Measurements from ENCODE around the gene ARMC7. TPM values are rescaled to one million over a fixed set of nuclear protein-coding genes. Genes with fewer than 3 reads are reported as not detected.

ARMC7 gene
- total RNA-seq, 4 donors from 2014 or later, result 7.5 to 15.5 (median 10.5) TPM

DNA sequence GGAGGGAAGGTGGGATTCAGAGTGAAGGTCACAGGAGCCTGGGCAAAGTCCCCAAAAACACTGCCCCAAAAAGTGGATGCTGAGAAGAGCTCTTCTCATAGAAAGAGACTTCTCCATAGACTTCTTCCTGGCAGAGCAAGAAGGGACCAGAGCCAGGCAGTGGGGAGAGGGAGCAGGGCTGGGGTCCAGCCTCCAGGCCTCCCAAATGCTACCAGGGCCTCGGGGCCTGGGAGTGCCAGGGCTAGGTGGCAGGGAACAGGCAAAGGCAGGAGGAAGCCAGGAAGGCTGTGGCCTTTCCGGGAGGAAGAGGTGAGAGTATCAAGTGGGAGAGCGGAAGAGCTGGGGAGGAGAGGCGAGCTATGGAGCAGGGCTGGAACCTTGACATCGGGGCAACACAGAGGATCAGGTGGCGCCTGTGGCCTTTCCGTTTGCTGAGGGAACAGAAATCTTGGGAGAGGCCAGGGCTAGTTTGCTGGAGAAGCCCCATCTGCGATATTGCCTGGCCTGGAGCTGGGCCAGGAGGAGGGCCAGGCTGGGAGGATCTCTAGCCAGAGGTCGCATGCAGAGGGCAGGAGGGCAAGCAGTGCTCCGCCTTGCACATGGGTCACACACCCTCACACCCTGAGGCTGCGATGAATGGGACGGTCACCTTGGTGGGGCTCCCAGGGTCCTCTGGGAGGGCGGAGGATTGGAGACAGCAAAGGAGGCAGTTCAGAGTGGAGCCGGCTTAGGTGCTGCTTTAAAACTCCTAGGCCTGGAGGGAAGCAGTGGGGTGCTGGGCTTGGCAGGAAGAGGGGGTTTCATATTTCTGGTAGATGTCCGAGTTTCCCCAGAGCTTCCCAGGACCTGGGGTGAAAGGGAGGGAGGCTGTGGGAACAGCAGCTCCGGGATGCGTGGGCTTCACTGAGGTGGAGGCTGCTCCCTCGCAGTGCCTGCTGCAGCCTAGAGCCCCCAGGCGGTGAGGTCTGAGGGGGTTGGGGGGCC lies 18.6 kb upstream of the ARMC7 start:
- Histone ChIP-seq H3K27ac (peak overlapping the region; percentile 19), H3K27me3 (no peaks in the 10 kb centered on the region), H3K9me3 (no peaks in the 10 kb centered on the region), H3K36me3 (no peaks in the 10 kb centered on the region), H3K4me1 (peaks cover 92% of the 10 kb centered on the region), H3K4me3 (no peak overlapping the region)
- WGBS, result 44% methylated on average over 19 of the region's 19 CpGs
- DNase-seq (ENCODE audit: low spot score in 2 of 2), result no peak
- TF ChIP-seq, protein P1, sequence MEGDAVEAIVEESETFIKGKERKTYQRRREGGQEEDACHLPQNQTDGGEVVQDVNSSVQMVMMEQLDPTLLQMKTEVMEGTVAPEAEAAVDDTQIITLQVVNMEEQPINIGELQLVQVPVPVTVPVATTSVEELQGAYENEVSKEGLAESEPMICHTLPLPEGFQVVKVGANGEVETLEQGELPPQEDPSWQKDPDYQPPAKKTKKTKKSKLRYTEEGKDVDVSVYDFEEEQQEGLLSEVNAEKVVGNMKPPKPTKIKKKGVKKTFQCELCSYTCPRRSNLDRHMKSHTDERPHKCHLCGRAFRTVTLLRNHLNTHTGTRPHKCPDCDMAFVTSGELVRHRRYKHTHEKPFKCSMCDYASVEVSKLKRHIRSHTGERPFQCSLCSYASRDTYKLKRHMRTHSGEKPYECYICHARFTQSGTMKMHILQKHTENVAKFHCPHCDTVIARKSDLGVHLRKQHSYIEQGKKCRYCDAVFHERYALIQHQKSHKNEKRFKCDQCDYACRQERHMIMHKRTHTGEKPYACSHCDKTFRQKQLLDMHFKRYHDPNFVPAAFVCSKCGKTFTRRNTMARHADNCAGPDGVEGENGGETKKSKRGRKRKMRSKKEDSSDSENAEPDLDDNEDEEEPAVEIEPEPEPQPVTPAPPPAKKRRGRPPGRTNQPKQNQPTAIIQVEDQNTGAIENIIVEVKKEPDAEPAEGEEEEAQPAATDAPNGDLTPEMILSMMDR (IDR thresholded peaks at IDR 0.05), result no peak
- TF ChIP-seq POLR2A (IDR thresholded peaks at IDR 0.05) (no peak), EP300 (IDR thresholded peaks at IDR 0.05) (no peak), POLR2AphosphoS5 (IDR thresholded peaks at IDR 0.05) (no peak)

DNA sequence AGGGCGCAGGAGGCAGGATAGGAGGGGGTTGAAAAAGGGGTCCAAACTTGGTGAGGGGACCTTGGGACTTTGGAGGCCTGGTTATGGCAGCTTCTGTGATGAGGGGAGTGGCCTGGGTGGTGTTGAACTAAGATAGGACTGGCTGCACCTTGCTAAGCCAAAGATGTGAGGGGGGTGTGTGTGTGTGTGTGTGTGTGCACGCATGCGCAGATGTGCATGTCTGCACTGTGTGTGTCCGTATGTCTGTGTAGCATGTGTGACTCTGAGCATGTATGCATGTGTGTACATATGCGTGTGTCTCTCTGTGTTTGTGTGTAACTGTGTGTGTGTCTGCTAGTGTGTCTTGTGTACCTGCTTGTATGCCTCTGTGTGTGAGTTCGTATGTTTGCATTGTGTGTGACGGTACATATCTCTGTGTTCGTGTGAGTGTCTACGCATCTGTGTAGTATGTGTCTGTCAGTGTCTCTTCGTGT lies 17.9 kb upstream of the ARMC7 start:
- Histone ChIP-seq H3K36me3 (no peaks in the 10 kb centered on the region), H3K4me1 (peaks cover 97% of the 10 kb centered on the region), H3K4me3 (no peak overlapping the region), H3K27ac (peak overlapping the region; percentile 74), H3K9me3 (no peaks in the 10 kb centered on the region), H3K27me3 (no peaks in the 10 kb centered on the region)
- 82% methylated on average over 10 of the region's 10 CpGs for WGBS
- TF ChIP-seq POLR2AphosphoS5 (IDR thresholded peaks at IDR 0.05) (no peak), EP300 (IDR thresholded peaks at IDR 0.05) (no peak), POLR2A (IDR thresholded peaks at IDR 0.05) (no peak)
- TF ChIP-seq, protein P1 (IDR thresholded peaks at IDR 0.05), result no peak
- no peak for DNase-seq (ENCODE audit: low spot score in 2 of 2)

DNA sequence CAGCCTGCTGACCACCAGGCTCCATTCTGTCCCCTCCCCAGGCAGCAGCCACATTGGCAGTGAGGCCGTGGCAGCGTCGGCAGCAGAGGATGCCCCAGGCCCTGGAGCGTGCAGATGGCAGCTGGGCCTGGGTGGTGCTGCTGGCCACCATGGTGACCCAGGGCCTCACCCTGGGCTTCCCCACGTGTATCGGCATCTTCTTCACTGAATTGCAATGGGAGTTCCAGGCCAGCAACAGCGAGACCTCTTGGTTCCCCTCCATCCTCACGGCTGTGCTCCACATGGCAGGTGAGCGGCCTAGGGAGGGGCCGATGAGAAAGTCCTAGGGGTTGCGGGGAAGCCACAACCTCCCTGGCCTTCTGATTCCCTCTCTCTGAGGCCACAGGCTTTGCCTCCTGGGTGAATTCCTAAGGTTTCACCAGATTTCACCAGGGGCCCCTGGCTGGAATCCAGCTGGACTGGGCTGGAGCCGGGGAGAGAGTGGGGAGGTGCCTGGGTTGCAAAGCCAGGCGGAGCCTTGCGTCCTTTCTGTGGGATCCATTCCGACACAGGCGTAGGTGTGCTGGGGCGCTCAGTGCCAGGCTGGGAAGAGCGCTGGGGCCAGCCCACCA lies 16.1 kb upstream of the ARMC7 start:
- TF ChIP-seq, protein P1 (IDR thresholded peaks at IDR 0.05), result no peak
- TF ChIP-seq POLR2AphosphoS5 (IDR thresholded peaks at IDR 0.05) (no peak), POLR2A (IDR thresholded peaks at IDR 0.05) (no peak), EP300 (IDR thresholded peaks at IDR 0.05) (no peak)
- no peaks in the 10 kb centered on the region for H3K9me3 ChIP-seq
- no peak for DNase-seq (ENCODE audit: low spot score in 2 of 2)
- no peak overlapping the region for H3K4me3 ChIP-seq
- H3K27ac ChIP-seq, result peak overlapping the region; percentile 72
- WGBS, result 50% methylated on average over 2 of the region's 18 CpGs
- H3K27me3 ChIP-seq, result no peaks in the 10 kb centered on the region
- peaks cover 85% of the 10 kb centered on the region for H3K4me1 ChIP-seq
- H3K36me3 ChIP-seq, result peaks cover under 1% of the 10 kb centered on the region

DNA sequence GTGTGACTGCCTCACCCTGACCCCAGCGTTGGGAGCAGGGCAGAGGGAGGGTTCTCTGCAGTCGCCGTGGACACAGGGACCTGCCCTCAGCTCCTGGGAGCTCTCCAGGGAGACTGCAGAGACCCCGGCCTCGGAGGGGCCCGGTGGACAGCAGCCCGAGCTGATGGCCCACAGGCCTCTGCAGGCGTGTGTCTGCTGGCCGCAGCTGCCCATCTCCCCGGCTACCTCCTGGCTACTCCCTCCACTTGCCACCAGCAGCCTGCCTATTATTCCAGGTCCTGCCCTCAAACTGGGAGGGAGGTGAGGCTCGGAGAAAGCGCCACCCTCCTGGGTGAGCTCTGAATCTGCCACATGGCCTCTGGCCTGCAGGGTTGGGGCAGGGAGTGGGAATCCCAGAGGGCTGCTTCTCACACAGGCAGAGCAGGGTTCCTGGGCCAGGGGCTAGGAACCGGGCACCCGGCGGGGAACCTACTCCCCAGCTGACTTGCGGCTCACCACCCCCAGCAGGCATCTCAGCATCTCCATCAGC lies 14.8 kb upstream of the ARMC7 start:
- no peak overlapping the region for H3K4me3 ChIP-seq
- TF ChIP-seq POLR2A (IDR thresholded peaks at IDR 0.05), result no peak
- TF ChIP-seq, protein P1 (IDR thresholded peaks at IDR 0.05), result no peak
- no peak for TF ChIP-seq EP300 (IDR thresholded peaks at IDR 0.05)
- TF ChIP-seq POLR2AphosphoS5 (IDR thresholded peaks at IDR 0.05), result no peak
- H3K27me3 ChIP-seq, result no peaks in the 10 kb centered on the region
- H3K4me1 ChIP-seq, result peaks cover 72% of the 10 kb centered on the region
- peak overlapping the region; percentile 42 for H3K27ac ChIP-seq
- no peak for DNase-seq (ENCODE audit: low spot score in 2 of 2)
- no peaks in the 10 kb centered on the region for H3K9me3 ChIP-seq
- 77% methylated on average over 10 of the region's 16 CpGs for WGBS
- peaks cover 12% of the 10 kb centered on the region for H3K36me3 ChIP-seq

Data from suprapubic skin (tissue), 4 donors.